Measurements from ENCODE around the gene DENND4A.

GRCh38 chr15:65767895-65768294 is 24.2 kb downstream of the DENND4A start:
- no peak for TF ChIP-seq CTCF (IDR thresholded peaks at IDR 0.05; ENCODE audit: insufficient read depth, low read length, poor library complexity, severe bottlenecking)
- no peak for TF ChIP-seq EZH2phosphoT487 (conservative IDR thresholded peaks at IDR 0.05; ENCODE audit: low read length)
